Measurements from ENCODE around the gene ZIC2.

ZIC2 gene

DNA sequence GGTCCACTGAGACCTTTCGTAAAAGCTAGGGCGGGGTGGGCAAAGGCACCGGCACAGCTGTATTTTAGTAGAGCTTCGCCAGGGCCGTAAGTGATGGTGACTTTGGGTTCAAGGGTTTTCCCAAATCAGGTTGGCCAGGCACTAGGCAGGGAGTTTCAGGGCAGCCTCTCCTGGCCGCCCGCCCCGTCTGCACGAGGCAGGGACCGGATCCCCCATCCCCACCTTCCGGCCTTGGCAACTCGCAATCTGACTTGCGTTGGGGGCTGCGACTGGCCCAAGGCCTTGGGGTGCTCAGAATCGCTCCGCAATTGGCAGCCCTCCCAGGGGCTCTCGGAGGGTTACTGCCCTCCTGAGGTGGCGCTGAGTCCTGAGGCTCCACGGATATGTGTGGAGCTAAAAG, 6.0 kb upstream of the ZIC2 start:
- no peak for DNase-seq

DNA sequence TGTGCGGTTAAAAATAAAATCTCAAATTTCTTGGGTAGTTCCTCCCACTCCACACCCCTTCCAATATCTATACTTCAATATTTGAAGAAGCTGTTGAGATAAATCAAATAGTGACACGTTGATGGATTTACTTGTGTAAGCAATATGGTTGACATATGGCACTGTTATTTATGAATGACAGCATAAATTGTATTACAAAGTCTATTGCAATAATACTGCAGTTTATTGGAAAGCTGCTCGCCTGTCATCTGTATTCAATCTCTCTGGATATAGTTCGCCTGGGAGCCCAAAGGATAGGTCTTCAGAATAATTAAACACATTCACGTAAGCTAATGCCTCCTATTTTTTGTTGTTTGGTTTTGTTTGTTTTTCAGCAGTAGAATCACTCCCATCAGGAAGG, 5.0 kb upstream of the ZIC2 start:
- DNase-seq = peak; percentile 79

DNA sequence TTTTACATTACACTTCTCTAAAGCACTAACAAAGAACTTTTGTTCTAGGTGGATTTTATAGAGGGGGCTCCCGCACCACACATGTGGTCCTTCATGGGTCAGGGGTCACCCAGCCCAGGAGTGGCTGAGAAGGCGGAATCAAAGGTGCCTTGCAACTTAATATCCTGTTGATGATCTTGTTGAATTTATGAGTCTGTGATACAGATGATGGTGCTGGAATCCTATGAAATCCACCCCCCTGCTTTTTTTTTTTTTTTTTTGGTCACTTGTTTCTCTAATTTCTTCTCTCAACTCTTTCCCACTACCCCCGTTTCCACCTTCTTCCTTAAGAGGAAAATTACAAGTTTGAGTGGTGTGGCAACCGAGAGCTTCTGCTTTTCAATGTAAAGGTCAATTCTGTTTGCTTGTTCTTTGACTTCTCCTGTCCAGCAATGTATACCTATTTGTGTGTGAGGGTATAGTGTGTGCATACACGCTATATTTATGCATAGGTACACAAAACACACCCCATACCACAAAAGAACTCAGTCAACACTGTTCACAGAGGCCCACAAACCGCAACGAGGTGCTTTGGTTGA, 4.2 kb upstream of the ZIC2 start:
- DNase-seq = no peak

DNA sequence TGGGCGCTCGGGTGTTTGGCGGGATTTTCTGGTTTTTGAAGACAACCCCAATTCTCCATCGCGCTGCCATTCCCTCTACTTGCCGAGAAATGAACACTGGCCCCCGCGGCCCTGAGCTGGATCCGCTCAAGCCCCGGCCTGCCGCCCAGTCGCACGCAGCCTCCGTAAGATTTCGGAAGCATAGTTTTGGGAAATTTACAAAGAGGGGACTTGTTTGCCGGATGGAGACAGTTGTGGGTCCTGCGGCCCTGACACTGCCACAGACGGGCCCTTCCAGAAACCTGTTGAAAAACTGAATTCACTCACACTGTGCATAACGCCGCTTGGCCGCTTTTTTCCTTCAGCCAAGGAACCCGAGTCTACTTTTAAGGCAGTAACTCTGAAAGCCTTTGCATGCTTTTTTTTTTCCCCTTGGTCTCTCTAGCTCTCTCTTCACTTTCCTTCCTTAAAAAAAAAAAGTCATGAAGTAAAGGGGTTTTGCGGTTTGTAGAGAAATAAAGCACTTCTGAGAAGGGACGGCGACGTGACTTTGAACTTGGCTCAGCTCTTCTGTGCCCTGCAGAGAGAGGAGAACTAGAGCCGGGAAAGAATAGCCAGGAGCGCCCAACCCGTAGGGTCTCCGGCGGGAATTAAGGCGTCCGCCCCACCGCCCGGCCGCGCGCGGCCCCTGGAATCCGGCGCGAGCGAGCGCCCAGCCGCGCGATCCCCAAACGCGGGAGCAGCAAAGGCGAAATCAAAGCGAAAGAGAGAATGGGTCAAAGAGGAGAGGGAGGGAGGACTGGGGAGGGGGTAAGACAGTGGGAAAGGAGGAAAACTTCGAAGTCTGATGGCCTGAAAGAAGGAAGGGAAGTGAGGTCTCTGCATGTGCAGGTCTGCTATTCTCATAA, 3.4 kb upstream of the ZIC2 start:
- no peak for DNase-seq

DNA sequence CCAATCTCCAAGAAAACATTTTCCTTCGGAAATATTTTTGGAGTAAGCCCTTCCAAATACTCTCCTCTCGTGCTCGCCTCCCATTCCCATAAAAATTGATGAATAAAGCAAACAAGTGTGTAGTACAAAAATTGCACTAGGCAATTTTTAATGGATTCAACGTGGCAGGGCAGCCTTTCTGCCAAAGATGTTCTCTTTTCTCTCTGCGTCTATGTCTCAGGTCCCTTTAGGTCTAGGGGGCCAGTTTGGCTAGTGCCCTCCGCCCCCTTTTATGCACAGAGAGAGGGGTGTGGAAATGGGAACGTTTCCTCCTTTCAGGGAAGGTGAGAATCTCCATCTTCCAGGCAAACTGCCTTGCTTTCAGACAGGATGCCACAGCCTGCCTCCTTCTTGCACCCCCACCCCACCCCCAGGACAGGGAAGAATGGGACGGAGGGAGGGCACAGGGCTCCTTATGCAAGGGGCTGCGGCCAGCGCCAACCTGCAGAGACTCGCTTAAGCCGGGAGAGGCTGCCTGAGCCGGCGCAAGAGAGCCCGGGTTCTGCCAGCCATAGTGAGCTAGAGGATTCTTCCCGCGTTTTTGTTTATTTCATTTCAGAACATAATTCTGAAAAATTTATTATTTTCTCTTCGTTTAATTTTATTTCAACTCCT, 2.7 kb upstream of the ZIC2 start:
- no peak for DNase-seq

DNA sequence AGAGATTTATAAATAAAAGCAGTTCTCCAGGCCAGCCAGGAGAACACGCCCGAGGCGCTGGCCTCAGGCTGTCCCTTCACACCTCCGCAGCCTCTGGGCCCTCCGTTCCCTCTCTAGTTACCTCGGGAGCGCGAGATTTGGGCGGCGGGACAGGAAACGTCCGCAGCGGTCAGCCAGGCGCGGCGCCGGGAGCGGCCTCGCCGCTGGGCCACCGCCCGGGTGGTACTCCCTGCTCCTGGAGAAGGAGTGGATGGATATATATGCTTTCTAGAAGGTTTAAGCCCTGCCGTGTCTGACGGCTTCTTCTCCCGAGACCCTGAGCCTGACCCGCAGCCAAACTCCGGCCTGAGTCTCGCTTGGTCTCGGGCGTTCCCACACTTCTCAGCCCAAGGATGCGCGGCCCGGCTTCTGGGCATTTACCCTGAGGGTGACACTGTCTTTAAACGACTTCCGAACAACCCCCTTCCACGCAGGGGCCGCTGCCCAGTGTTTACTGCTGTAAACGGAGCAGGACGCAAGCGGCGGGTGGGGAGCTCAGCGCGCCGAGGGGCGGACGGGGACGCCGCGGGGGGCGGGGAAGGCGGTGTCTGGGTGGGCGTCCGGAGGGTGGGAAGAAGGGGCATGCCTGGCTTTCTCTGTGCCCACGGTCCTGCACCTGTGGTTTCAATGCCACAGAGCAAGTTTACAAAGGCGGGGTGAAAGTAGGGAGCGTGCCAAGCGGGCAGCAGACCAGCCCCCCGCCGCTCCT, 2.0 kb upstream of the ZIC2 start:
- no peak for DNase-seq

DNA sequence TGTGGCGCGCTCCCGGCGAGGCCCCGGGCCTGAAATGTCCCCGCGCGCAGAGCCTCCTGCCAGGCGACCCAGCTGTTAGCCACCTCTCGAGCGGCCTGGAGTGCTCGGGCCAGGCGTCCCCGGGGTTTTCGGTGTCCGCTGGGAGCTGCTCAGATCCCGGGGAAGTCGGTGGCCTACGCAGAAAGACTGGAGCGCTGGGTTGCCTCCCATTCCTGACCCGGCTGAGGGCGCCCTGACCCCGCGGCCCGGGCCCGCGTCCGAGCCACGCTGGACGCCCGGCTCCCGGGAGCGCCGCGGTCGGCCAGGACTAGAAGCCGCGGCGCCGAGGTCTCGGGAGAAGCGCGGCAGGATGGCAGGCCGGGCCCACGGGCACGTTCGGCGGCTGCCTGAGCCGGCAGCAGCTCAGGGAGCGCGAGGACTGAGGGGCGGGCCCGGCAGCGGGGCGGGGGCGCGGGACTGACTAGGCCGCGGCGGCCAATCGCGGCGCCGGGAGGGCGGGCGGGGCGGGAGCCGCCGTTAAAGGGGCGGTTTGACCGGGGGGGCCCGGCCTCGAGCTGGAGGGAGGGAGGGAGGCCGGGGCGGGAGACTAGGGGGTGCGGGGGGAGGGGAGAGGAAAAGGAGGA, 1.3 kb upstream of the ZIC2 start:
- DNase-seq = peak; percentile 71

DNA sequence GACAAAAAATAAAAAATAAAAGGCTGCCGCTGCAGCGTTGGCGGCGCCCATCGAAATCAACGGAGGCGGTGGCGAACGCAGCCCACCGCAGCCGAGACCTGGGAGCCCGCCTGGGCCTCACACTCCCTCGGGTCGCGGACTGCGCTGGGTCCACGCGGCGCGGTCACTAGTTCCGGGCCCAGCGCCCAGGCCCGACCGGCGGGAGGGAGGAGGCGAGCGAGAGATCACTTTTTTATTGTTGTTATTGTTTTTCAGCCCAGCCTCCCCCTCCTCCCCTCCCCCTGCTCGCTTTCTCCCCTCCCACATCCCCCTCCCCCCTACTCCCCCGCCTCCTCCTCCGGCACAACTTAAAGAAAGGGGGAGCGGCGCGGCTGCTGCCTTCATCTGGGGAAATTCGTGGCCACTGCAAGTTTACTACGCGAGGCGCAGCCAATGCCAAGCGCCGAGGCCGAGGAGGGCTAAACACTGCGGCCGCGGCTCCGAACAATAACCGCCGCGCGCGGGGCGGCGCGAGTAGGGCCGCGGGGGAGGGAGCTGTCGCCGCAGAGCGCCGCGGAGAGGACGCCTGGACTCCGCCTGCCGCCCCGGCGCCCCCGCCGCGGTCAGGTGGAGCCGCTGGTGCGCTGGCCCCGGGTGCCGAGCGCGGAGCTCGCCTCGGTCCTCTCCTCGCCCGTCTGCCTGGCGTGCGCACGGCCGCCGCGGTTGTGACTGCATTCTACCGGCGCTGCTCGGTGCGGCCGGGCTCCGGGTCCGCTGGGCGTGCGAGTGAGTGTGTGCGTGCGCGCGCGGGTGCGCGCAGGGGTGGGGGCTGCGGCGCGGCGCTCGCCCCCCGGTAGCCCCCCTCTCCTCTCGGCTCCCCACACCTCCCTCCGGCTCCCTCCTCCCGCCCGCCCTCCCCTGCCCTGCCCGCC, 505 bp upstream of the ZIC2 start:
- DNase-seq = peak; percentile 77

DNA sequence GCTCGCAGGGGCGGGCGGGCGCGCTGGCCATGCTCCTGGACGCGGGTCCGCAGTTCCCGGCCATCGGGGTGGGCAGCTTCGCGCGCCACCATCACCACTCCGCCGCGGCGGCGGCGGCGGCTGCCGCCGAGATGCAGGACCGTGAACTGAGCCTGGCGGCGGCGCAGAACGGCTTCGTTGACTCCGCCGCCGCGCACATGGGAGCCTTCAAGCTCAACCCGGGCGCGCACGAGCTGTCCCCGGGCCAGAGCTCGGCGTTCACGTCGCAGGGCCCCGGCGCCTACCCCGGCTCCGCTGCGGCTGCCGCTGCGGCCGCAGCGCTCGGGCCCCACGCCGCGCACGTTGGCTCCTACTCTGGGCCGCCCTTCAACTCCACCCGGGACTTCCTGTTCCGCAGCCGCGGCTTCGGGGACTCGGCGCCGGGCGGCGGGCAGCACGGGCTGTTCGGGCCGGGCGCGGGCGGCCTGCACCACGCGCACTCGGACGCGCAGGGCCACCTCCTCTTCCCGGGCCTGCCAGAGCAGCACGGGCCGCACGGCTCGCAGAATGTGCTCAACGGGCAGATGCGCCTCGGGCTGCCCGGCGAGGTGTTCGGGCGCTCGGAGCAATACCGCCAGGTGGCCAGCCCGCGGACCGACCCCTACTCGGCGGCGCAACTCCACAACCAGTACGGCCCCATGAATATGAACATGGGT, 599 bp downstream of the ZIC2 start:
- DNase-seq = no peak

DNA sequence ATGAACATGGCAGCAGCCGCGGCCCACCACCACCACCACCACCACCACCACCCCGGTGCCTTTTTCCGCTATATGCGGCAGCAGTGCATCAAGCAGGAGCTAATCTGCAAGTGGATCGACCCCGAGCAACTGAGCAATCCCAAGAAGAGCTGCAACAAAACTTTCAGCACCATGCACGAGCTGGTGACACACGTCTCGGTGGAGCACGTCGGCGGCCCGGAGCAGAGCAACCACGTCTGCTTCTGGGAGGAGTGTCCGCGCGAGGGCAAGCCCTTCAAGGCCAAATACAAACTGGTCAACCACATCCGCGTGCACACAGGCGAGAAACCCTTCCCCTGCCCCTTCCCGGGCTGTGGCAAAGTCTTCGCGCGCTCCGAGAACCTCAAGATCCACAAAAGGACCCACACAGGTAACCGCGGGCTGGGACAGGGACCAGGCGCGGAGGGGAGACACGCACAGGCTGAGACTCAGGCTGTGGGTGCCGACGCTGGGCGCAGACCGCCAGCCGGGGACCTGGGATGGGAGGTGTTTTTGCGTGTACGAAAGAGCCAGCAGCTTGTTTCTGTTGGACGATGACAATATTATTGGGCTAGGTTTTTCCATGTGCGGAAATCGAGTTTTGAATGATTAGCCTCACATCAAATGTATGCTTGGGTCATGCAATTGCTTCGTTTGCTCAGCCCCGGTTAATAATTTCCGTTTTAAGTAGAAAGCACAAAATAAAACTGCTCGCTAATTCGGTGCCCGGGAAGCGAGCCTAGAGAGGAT, 1.3 kb downstream of the ZIC2 start:
- no peak for DNase-seq

DNA sequence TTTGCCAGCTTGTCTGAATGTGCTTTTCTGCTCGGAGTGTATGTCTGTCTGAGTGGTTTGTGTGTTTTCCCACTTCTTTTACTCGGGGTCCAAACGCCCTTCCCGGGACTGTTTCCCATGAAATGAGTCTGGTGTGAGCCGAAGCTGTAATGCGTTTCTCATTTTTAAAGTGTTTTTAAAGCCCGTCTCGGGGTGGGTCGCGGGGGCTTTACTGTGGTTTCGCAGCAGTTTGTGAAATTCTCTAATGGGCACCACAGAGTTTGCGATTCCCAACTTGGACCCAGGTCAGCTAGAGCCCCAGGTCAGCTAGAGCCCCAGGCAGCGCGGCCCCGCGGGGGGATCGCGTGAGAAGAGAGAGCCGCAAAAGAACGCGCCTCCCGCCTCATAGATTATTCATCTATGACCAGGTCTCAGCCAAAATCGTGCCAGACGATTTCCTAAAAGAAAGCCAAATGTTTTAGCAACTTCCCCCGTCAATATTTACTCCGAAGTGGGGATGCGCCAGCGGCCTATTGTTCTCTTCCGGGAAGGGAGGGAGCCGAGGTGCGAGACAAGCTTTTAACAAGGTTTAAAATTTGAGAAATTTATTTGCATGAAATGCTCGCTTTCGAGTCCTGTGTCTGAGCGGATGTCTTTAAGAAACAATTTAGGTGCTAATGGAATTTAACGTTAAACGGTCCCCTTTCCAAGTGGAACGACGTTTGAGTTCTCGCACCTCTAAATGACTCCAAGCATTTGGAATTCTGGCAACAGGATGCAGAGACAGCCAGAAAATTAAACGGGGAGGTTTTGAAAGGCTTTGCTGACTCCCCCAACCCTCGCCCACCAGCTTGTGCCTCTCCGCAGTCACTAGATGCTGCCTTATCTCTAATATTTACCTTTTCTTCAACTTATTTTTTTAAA, 2.2 kb downstream of the ZIC2 start:
- DNase-seq = no peak

DNA sequence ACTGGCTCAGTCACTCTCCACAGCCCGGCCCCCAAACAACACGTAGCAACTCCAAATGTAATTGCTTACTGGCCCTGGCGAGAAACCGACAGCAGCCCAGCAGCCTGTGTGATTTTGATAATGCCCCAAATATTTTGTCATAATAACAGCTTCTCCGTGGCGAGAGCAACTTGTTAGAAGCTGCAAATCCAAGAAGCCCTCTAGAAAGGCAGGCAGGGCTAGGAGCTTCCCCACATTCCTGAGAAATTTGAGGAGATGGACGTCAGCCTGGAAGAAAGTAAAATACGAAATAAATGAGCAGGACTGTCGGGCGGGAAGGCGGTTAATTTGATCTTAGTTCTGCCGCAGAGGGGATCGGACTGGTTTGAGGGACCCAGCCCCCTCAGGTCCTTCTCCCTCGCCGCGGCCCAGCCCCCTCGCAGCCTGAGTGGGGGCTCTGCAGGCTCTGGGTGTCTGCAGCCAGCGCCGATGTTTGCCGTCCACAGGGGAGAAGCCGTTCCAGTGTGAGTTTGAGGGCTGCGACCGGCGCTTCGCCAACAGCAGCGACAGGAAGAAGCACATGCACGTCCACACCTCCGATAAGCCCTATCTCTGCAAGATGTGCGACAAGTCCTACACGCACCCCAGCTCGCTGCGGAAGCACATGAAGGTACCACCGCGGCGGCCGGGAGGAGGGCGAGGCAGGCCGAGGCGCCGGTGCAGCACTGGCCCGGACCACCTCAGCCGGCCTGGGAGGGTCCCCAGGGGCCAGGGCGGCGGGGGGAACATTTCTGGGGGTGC, 3.1 kb downstream of the ZIC2 start:
- DNase-seq = no peak

DNA sequence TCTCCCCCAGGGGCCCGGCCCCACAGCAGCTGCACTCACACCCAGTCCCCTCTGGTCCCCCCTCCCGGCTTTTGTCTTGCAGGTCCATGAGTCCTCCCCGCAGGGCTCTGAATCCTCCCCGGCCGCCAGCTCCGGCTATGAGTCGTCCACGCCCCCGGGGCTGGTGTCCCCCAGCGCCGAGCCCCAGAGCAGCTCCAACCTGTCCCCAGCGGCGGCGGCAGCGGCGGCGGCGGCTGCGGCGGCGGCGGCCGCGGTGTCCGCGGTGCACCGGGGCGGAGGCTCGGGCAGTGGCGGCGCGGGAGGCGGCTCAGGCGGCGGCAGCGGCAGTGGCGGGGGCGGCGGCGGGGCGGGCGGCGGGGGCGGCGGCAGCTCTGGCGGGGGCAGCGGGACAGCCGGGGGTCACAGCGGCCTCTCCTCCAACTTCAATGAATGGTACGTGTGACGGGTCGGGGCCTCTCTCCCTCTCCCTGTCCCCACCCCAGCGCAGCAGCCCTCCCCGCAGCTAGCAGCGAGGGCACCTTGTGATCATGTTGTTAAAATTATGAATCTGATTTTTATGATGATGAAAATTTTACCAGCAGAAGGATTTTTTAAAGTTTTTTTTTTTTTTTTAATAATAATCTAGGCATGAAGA, 3.8 kb downstream of the ZIC2 start:
- DNase-seq = no peak

DNA sequence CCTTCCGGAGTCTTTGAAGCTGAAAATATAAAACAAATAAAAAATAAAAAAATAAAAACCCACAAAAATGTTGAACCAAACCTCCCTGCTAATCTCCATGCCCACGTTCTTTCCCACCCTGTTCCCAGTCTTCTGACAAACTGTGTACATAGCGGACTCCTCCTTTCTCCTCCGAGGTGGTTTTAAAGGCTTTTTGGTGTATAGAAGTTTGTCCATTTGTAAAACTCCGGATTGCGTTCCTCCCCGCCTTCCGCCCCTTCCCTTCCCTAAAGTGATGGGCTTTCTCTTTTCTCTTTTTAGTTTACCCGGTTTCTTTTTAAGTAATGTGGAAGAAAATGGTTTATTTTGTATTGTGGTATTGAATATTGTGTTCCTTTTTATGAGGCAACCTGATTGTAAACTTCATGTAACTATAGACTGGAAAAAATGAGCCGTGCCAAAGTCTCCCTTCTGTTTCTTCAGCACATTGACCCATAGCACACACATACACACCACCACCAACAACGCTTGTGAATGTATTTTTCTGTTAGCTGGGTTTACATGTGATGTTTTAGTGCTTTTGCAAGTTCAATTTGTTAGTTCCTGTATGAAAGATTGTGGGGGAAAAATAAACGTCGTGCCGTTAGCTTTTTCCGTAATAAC, 4.4 kb downstream of the ZIC2 start:
- no peak for DNase-seq

DNA sequence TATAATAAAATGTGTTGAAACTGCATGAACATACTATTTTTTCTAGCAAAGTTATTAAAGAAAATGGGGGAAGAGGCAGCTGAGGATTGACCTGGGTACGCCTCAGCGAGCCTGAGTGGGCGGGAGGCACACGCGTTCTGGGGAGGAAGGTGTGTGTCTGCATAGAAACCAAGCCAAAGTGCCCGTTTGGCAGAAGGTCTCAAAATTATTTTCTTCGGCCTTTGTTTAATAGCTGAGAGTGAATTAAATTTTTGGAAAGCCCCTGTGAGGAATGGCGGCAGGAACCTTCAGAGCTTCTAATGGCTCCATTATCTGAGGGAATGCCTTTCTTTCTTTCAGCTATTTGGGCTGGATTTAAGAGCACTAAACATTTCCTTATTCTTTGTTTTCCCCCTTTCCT, 5.2 kb downstream of the ZIC2 start:
- peak; percentile 48 for DNase-seq

DNA sequence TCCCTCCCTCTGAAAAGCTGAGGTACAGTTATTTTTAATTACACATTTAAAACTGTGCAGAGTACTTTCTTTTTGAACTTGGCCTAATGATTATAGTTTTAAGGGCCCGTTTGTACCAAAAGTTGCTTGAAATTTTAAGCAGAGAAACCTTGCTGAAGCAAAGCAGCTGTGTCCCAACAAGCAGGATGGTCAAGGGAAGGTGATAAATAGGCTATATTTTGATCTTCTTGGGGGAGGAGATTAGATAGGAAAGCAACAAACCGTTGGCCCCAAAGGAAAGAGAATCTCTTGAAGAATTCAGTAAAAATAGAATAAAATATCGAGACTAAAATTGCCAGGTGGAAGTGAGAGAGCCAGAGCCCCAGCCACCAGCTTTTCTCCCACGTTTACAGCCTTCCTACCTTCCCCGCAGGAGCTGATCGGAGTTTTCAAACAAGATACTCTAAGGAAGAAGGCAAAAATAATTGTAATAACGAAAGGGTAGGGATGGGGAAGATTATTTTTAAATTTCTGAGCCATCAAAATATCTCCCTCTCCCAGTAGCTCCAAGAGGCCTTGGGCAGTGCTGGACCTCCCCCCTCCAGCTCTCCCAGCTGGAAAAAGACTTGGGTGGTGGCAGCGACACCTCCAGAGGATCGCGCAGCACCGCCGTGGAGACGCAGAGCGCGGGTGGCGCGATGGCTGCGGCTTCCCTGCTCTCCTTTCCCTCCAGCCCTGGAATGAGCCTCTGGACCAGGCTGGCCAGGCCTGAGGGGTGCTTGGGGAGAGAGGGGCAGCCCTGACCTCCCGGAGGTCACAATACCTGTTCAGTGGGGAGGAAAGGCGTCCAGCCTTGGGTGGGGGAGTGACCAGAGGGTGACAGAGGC, 5.8 kb downstream of the ZIC2 start:
- DNase-seq = no peak

Measured in NCI-H446 treated with DMSO at 0.1 percent for 48 hours (cell line).